Stimulated activated CD4-positive, alpha-beta T cell treated with anti-CD3 and anti-CD28 coated beads, Interleukin-1b, Interleukin-23, amount 100 ng/mL, for 4 hours (primary cell): ENCODE results near the gene YIF1B.
A peak's percentile ranks its signal among the peaks of the same experiment; 100 is the strongest.
"Not testable (repeated sequence)": the region's sequence is repeated elsewhere in the genome, so short reads cannot be mapped to it uniquely, and the experiment has no call there.

ENCODE experiments used
- DNase-seq, 2 donors: peaks; one replicate each; pipeline ENCODE4 v3.0.0-alpha.2; 2020; ENCODE audit warnings: low read depth in 2 of 2

The YIF1B gene

DNA sequence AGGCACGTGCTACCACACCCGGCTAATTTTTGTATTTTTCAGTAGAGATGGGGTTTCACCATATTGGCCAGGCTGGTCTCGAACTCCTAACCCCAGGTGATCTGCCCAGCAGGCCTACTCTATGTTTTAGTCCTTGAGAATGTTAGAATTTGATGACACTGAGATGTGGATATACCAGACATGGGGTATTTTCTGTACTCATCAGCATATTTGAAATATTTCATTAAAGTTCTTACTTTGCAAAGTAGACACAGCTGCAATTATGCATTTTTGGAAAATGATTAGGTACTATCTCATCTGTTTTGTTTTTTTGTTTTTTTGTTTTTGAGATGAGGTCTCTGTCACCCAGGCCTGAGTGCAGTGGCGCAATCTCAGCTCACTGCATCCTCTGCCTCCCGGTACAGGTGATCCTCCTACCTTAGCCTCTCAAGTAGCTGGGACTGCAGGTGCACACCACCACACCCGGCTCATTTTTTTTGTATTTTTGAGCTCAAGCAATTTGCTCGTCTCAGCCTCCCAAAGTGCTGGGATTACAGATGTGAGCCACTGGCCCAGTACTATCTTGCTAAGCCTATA, 38.7 kb downstream of the YIF1B start:
- no peak for DNase-seq

DNA sequence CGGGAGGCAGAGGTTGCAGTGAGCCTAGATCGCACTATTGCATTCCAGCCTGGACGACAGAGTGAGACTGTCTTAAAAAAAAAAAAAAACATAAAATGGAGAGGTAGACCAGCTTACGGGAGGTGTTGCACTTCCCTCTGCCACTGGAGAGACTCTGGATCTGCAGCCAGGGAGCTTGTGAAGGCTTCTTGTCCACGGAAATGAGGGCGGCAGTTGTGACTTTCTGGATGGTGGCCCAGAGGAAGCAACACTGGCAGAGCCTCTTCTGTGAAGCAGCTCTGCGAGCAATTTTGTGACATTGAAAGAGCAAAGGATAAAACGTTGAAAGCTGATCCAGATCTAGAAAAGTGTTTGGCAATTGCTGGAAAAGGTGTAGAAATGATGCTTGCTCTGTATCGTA, 41.0 kb downstream of the YIF1B start:
- DNase-seq, result no peak

DNA sequence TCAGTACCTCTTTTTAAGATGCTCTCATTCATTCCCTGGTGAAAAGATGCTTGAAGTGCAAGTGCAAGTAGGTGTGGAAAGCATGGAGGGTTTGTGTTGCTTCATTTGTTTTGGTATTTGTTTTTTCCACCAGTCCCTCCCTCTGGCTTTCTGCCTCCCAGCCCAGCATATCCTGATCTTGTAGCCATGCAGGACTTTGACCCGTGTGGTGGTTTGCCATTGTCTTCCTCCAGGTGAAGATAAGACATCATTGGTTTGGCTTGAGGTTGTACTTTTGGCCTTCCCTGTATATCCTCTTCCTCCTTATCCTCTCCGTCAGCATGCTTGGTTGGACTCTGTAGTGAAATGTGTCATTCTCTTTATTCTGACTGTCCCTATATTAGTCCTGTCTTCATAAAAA, 42.2 kb downstream of the YIF1B start:
- DNase-seq, result no peak

DNA sequence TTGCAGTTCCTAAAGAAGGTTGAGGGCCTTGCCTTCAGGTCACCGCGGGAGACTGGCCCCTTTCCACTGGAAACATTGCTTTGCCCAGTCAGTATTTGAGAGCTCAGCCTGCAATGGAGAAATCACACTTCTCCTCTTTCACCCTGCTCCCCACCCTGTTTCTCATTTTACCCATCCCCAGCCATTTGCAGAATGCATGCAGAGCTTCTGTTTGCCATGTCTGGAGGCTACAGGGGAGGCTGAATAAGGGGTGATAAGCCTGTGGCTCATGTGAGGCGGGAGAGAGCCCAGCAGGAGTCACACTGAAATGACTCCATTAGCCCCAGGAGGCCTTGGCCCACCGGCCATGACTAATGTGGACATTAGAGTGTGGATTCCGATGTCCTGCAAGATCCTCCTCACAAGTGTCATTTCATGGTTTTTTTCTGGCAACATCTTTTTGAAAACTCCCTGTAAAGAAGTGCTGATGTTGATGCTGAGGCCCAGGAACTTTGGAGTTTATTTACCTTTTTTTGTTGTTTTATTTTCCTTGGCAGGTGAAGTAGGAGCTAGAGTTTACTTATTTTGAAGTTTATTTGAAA, 45.1 kb downstream of the YIF1B start:
- no peak for DNase-seq

DNA sequence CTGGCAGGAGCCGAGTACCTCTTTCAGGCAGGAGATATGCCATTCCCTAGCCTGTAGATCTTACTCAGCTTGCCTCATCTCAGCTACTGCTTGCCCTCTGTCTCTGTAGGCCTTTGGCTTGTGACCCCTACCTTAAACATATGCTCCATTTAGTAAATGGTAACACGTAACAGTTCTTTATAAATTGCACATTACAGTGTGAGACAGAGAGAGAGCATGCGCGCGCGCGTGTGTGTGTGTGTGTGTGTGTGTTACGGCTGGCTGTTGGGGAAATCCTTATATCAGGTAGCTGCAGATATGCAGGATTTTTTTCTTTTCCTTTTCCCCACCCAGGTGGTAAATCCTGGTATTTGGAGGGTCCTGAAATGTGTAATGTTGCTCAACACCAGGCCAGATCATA, 47.2 kb downstream of the YIF1B start:
- no peak for DNase-seq

DNA sequence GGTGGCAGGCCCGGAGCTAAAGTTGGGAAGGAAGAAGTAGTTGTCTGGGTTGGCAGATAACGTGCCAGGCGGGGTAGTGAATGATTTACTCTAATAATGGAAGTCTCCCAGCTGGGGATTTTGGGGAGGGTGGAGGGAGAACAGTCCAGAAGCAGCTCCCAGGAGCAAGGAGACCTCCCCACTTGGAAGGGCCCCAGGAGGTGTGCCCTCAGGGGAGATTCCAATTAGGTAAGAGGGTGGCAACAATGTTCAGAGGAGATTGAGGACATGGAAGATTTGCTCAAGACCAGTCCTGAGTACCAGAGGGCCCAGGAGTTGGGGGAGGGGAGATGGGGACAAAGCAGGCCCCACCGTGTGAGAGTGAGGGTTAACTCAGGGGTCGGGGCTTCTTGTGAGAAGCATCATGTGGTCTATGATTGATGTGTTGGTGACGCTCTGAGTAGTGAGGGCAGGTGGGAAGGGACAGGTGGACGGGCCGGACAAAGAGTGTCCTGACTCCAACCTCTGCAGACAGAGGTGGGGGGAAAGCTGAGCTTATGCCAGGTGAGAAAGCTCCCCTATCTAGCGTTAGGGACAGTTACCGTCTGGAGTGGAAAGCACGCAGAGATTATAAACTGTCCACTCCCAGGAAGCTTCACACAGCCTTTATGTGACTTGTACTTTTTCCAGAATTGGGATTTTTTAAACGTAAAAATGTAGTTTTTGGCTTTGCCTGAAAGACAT, 47.8 kb downstream of the YIF1B start:
- no peak for DNase-seq

DNA sequence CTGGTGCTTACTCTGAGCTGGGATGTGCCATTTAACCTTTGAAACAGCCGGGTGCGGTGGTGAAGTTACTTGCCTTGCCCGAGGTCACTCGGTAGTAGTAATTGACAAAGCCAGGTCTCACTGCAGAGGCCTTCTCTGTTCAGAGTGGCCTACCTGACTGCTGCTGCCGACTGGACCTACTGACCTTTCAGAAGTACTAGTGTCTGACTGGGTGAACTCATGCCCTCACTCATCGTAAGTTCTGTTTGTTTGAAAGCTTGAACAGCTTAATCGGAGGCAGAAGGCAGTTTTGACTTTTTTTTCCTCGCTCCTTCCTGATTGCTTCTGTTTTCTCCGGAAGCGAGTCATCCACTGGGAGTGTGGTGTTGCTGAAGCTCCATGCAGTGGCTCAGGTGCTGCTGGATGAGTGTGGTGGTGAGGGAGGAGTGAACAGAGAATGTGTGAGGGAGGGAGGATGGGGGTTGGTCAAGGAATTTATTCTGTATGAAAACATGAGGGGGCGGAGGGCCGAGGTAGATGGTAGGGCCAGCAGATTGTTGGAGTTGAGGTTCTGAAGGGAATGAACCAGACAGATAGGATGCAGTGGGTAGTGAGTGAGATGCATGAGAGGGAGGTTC, 48.7 kb downstream of the YIF1B start:
- DNase-seq, result no peak

DNA sequence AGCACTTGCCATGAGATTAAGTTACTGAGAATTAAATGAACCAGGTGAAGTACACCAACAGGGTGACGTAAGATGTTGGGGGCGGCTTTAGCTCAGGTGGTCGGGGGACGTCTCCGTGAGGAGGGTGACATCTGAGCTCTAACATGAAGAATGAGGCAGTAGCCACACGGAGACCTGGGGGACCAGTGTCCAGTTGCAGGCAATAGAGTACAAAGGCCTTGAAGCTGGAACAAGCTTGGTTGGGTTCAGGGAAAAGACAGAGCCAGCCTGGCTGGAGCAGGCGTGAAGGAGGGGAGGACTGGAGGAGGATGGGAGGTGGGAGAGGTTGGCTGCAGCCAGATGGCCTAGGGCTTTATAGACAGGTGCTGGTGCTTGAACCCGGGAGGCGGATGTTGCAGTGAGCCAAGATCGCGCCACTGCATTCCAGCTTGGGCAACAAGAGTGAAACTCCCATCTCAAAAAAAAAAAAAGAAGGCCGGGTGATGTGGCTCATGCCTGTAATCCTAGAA, 49.8 kb downstream of the YIF1B start:
- no peak for DNase-seq

DNA sequence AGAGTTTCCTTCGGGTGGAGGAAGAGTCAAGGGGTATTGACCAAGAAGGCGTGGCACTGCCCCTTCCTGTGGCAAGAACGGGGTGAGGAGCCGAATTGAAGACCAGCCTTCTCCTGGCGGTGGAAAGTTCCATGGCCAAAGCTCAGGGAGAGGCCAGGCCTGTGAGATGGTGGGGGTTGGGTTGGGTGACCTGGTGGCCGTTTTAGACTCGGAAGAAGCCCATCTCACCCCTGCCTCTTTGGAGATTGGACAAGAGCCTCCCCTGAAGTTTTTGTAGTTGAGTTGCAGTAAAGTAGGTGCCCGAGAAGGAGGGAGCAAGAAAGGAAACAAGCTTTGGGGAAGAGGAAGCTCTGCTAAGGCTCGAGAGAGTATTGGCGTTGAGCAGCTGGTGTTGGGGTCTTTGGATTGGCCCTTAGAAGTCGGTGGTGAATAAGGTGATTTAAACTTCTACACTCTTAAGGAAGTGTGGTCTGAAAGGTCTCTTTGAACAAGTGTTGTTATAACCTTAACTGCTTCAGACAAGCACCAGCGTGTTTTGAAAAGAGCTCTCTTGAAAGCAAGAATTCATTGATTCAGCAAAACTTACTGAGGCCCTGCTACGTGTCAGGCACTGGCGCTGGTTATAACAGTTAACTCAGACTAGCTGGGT, 50.4 kb downstream of the YIF1B start:
- DNase-seq, result no peak

DNA sequence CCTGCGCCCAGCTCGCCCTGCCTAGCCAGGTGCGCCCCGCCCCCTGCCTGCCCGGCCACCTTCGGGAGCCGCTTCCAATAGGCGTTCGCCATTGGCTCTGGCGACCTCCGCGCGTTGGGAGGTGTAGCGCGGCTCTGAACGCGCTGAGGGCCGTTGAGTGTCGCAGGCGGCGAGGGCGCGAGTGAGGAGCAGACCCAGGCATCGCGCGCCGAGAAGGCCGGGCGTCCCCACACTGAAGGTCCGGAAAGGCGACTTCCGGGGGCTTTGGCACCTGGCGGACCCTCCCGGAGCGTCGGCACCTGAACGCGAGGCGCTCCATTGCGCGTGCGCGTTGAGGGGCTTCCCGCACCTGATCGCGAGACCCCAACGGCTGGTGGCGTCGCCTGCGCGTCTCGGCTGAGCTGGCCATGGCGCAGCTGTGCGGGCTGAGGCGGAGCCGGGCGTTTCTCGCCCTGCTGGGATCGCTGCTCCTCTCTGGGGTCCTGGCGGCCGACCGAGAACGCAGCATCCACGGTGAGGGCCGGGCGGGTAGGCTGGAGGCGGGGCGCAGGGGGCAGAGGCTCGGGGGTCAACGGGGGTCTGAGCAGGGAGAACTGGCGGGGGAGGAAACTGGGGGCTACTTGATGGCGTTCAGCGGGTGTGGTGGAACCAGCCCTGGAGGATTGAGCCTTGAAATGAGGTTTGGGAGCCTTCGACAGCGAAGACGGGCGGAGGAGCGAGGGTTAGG, 51.1 kb downstream of the YIF1B start, which contains the start of gene SPINT2:
Gene SPINT2 (plus strand): TSS at position 88 of the 727 bp plus-strand sequence. CDS start 320 bp downstream, at position 408.
- peak; percentile 31 to 42 for DNase-seq

DNA sequence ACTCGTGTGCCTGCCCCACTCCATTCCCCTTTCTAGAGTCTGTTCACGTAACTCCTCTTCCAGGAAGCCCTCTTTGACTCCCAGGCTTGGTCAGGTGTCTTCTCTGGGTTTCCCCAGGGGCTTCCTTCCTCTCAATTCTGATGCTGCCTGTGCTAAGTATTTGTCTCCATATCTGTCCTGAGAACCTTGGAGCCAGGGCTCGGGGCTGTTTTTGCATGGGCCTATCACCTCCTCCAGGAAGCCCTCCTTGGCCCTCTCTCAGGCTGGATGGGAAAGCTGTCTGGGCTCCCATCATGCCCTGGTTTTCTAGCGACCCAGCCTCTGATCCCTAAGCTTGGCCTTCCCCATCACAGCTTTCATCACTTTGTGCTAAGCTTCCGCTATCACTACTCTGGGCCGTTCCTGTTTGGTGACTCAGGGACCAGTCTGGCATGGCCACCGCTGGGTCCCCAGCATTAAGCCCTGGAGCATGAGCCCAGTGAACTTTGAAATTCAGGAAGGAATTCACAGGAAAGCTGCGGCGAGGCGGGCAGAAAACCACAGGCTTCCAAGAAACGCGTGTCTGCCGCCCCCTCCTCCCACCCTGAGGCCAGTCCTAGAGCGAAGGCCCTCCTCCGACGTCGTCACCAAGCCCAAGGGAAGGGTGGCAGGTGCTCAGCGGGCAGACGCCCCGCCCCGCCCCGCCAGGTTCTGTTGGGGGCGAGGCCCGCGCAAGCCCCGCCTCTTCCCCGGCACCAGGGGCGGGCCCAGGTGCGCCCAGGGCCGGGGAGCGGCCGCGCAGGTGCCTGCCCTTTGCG, 51.9 kb downstream of the YIF1B start:
- peak; percentile 69 to 70 for DNase-seq

DNA sequence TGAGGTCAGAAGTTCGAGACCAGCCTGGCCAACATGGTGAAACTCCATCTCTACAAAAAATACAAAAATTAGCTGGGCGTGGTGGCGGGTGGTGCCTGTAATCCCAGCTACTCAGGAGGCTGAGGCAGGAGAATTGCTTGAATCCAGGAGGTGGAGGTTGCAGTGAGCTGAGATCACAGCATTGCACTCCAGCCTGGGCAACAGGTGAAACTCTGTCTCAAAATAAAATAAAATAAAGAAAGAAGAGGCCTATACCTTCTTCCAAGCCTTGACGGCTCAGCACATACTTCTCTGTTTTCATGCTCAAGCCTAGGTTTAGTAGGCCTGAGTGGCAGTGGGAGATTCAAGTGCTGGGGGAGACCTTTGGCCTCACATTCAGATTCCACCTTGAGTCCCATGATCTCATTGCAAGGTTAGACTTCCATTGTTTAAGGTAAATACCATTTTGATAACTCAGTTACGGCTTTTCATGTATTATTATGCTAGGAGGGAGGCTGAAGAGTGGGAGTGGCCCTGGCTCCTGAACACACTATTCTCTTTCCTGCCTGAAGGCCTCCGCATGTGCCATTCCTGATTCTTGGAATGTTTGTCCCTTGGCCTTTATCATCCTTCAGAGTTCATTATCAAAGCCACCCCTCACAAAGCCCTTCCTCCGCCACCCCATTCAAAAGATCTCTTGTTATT, 53.0 kb downstream of the YIF1B start:
- DNase-seq, result no peak

DNA sequence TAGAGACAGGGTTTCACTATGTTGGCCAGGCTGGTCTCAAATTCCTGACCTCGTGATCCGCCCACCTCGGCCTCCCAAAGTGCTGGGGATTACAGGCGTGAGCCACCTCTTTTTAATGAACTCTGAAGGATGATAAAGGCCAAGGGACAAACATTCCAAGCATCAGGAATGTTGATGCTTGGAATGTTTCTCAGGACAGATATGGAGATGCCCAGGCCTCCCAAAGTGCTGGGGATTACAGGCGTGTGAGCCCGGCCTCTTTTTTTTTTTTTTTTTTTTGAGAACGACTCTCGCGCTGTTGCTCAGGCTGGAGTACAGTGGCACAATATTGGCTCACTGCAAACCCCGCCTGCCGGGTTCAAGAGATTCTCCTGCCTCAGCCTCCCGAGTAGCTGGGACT, 53.8 kb downstream of the YIF1B start:
- DNase-seq, result not testable (repeated sequence)

DNA sequence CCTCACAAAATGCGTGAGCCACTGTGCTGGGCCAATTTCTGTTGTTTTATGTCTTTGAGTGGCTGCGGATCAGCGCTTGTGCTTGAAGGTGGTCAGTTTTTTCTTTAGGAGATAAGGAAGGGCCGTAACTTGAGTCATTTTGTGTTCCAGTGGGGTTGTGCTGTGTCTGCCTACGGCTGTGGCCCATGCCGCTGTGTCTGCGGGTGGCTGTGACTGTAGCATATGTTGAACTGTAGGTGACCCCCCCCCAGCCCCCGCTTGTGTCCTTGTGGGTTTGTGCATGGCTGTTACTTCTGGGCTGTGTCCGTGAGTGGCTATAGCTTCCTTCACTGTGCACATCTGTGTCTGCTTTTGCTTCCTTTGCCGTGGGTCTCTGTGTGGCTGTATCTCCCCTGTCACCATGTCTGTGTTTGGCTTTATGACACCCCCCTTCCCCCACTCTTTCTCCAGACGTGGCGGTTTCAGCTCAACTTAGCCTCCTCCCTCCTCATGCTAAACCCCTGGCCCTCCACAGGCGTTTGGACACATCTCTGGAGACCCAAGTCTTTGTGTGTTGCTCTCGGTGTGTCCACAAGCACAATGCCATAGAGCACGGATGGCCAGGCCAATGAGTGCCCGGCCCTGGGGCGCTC, 60.2 kb downstream of the YIF1B start:
- no peak for DNase-seq

DNA sequence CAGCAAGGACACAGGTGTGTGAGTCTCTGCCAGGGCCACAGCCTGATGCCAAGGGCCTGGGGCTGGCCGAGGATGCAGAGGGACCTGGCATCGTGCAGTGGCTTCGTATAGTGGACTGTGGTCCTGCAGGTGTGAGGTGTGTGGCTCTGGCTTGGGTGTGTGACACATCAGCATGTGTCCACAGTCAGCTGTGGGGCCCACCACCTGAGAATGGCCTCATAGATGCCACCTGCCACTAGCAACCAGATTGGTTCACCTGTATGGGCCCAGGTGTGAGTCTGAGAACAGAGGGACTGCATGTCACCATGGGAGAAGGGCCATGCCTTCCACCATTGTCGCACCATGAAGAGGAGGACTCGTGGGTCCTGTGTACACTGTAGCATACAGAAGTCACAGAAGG, 62.0 kb downstream of the YIF1B start:
- DNase-seq, result no peak
